GM21619 (cell line): Measurements from ENCODE around the gene TMEM229B.

Source experiments
- ATAC-seq: cut with Tn5 transposase; IDR thresholded peaks from one replicate; pipeline ENCODE4 v1.9.1; 2021; ENCODE audit not compliant: unreplicated experiment

Gene TMEM229B

DNA sequence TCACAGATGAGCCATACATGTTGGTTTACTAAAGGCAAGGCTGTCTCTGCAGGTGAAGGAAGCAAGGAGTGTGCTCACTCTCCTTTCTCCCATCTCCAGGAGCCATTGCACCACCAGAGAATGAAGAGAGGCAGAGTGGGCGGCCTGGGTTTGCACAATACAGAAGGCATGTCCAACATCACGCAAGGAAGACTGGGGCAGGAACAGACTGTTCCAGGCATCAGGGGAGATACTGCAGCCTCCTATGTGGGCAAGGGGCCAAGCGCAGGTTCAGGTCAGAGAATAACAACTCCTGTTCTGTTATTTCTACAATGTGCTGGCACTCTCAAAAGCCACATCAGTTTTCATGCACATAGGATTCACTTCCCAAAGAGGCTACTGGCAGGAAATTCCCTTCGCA, 1.7 kb upstream of the TMEM229B start:
- no peak for ATAC-seq

DNA sequence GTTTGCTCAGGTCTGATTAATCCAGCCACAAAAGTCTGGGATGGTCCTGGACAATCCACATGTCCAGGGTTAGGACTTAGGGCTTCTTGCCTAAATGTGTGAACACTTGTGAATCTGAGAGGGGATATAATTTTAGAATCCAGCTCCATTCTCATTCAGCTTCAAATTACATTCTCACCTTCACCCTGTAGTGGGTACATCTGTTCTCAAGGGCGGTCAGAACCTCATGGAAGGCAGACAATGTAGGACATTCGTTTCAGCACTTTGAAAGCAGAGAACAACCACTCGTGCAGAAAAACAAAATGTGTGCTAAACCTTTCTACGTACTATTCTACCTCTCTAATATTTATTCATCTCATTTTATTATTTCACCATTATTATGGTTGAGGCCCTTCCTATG, 1.2 kb downstream of the TMEM229B start:
- no peak for ATAC-seq

DNA sequence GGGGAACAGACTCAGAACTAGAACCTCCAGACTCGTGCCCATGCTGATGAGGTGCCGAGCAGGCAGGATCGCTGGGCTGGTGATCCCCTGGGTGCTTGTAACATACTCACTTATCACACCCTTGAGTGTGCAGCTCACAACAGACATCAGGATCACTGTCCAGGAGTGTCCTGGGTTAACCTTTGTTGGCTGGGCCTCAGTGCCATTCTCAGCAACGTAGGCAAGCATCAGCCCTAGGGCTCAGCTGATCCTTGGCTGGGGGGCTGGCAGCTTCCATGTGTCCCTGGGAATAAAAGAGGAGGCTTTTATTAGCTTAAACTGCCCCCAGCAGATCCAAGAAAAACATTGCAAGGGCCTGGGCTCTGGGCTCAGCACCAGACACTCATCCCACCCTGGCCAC, 1.6 kb downstream of the TMEM229B start:
- ATAC-seq = no peak

DNA sequence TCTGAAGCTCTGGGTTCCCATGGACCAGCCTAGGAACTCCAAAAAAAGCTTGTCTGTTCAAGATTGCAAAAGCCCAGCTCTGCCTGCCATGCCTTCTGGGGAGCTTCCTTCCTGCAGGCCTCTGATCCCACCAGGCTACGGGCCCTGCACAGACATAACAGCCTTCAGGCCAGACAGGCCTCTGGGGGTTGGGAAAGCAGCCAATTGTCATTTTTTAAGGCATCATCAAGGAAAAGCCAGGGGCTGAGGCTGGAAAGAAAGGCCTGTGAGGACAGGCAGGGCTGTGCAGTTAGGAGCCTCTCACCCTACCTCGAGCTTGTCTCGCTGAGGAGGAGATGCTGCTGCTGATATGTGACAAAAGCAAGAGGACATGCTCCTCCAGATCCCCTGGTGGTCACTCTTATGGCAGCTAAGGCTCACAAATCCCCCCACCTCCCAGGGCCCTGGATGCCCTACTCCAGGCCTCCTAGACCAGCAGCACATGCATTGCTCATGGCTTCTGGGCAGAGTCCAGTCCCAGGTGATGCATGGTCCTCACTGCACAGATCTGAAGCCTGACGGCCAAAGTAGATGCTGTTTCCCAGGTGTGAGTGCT, 2.9 kb downstream of the TMEM229B start:
- no peak for ATAC-seq

DNA sequence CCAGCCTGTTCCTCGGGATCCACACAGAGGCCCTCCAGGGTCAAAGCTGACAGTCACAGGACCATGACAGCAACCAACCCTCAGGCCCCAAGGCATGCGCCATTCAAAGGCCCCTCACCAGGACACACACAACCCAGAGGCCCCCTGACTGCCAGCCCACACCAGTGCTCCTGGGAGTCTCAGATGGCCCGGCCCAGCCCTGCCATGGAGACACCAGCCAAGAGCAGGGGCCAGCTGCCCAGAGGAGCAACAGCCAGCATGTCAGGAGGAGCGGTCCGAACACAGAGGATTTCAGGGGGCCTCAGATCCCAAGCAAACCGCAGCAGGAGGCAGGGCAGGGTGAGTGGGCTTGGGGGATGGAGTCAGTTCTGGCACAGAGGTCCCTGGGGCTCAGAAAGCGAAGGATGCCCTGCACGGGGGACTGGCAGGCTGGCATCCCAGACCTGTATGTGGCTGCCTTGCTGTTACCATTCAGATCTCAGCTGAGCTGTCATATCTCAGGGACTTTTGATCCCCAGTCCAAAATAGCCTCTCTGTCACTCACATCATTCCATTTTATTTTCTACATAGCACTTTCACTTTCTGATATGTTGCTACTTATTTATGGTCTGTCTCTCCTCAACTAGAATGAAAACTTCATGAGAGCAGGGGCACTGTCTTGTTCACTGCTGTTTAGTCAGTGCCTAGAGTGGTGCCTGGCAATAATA, 4.8 kb downstream of the TMEM229B start:
- ATAC-seq = no peak

DNA sequence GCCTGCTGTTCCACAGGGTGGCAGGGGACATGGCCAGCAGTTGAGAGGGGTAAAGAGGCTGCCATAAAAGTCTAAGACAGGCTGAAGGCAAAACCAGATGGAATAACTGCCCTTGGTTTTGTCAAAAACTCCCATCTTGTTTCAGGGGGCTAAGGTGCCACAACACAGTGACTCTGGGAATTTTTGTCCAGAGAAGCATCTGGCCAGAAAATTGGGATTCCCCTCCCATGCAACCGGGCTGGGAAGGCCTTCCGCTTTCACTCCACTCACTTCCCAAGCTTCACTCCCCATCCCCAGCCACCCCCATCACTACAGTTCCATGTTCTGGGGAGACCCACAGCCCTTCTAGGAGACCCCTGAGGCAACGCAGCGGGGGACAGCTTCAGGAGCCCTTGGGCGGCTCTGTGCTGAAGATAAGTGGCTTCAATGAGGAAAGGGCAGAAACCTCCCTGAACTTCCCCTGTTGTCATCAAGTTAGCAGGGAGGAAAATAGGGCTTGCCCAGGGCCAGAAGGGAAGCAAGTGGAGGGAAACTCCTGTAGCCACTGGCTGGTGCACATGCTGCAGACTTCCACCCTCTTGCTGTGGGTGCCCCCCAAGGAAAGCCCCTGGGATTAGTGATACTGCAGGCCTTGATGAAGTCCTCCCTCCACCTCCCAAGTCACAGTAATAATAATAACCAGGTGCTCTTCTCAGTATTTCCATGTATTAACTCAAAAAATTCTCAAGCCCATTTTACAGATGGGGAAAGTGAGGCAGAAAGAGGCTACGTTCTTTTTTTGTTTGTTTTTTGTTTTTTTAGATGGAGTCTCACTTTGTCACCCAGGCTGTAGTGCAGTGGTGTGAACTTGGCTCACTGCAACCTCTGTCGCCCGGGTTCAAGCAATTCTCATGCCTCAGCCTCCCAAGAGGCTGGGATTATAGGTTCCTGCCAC, 6.0 kb downstream of the TMEM229B start:
- ATAC-seq = no peak

DNA sequence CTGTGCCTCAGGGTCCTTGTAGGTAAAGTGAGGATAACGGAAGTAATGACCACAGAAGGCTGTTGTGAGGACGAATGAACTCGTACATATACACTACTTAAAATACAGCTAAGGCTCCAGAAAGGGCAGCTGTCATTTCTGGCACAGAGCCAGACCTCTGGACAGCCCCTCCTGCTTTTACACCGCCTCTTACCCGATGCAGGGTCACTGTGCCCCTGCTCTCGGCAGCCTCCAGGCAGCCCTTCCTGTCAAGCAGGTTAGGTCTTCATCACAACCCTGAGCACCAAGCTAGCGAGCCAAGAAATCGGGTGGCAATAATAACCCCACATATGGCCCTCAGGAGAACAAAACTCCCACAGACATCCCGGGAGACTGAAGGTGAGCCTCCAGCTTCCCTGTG, 8.5 kb downstream of the TMEM229B start:
- ATAC-seq = no peak

DNA sequence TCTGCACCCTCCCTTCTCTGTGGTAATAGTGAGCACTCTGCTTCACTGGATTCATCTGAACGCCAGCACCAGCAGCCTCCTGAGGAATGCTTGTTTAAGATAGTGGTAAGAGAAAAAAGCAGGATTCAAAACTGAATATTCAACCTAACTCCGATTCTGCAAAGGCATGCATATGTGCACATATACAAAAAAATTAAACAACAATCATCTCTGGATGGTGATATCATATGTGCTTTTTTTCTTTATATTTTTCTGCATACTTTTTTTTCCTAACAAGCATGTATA, 9.8 kb downstream of the TMEM229B start:
- no peak for ATAC-seq

DNA sequence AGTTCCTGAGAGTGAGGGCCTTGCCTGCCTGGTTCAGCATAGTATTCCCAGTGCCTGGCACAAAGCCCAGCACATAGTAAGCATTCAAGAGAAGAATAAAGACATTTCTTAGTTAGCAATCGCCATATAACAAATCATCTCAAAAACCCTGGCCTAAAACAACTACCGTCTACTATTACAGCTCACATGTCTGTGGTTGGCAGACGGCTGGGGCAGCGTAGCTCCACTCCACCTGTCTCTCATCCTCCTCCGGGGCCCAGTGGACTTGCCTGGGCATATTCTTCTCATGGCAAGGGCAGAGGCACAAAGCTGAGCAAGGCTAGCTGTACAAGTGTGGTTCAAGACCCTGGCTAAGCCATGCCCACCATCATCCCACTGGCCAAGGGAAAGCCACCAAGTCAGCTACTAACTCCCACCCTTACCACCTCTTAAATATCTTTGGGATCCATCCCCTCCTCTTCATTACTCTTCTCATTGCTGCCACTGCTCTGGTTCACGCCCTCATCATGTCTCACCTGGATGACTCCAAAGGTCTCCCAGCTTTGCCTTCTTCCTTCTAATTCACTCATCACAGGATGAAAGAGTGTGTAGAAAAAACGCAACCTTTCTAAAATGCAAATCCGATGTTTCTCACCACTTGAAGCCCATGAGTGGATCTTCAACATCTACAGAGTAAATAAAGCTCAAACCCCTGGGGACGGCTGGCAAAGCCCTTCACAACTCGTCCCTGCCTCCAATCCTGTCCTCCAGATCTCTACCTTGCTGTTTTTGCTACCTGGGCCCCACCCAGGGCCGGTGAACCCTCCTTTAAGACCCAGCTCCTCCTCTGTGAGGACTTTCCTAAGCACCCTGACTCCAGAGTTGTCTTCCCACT, 10.4 kb downstream of the TMEM229B start:
- no peak for ATAC-seq

DNA sequence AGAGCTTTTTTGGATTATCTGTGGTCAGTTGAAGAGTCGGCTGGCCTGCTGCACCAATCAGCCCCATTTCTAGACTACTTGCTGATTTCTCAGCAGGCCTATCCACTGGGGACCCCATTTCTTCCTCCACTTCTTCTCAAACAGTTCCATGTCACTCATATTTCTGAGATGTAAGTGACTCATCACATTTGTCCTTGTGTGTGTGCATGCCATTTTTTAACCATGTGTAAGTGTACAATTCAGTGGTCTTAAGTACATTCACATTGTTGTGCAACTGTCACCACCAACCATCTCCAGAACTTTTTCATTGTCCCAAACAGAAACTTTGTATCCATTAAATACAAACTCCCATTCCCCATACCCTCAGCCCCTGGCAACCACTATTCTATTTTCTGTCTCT, 14.2 kb downstream of the TMEM229B start:
- ATAC-seq = no peak

DNA sequence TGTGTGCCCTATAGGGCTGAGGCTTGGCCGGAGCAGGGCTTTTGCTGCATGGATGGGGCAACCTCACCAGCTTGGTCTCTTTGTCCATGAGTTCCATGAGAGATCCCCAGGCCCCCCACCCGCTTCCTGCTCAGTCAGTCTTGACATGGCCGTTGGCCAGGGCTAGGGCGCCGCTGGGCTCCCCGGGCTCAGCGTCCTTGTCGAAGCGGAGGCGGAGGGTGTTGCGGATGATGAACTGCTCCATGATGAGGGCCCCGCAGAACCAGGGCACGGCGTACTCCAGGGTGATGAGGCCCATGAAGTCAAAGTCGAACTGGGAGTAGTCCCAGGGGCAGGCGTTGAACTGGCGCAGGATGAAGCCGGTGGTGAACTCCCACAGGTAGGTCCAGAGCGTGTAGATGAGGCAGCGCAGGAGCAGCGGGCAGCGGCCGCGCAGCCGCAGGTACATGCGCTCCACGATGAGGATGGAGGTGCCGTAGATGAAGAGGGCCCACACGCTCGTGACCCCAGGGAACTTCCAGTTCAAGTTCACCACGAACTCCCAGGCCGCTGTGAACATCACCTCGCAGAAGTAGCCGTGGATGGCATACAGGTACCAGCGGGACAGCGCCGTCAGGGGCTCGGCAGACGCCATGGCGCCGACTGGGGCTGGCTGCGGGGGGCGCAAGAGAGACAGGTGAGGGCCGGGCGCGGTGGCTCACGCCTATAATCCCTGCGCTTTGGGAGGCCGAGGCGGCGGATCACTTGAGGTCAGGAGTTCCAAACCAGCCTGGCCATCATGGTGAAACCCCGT, 15.0 kb downstream of the TMEM229B start:
- no peak for ATAC-seq

DNA sequence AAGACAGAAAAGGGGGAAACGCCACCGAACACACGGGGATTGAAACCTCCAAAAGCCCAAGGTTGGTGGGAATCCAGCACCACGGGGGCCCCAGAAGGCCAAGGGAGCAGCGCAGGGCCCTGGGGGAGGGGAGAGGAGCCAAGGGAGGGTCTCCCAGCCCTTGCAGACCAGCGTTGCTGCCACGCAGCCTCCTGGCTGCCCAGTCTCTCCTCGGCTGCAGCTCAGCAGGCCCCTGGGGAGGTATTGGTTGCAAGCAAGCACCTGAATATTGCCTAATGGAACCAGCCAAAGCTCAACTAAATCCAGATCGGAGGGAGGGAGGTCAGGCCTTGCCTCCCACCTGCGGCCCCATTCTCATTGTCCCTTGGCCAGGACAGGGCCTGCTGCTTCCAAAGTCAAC, 15.8 kb downstream of the TMEM229B start:
- no peak for ATAC-seq

DNA sequence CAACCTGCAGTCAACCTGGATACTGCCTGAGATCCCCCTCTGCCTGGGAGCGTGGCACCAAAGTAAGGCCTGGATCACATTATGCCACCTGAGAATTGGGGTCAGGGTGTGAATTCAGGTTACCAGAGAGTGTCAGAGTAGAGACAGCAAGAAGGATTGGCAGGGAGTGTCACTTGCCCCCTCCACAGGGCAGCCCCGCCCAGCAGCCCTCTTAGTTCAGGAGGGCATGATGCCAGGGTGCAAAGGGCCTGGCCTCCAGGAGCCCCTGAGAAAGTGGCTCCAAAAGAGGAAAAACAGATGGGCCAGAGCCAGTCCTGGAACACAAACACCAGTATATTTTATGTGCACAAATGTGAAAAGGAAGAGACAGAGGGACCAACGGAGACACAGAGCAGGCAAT, 18.6 kb downstream of the TMEM229B start:
- ATAC-seq = no peak

DNA sequence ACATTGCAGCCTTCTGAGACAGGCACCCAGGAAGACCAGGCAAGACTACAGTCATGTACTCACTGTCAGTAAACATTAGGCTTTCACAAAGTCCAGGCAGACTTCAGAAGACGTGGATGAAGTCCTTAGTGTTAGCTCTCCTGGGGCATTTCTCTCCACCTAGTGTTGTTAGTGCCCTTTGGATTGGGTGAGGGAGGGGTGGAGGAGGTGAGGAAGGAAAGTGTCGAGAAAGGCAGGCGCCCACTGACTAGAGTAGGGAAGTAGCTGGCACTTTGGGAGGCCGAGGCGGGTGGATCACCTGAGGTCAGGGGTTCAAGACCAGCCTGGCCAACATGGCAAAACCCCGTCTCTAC, 20.2 kb downstream of the TMEM229B start:
- no peak for ATAC-seq

DNA sequence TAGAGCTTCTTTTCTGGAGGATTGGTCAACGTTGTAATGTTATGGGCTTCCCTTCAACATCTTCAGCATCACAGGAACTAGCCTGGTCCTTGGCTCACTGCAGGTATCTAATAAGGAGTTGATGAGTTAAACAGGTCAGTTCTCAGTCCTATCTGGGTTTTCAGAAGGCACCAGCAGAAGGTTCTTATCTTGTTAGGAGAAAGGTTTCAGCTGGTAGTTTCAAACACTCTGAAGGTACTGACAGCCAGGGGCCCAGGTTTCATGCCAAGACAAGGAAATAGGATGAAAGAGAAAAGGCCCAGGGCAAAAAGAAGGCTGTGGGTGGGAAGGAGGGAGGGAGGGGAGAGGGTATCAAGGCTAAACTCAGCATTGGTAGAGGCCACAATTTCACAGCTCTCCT, 21.4 kb downstream of the TMEM229B start:
- no peak for ATAC-seq

DNA sequence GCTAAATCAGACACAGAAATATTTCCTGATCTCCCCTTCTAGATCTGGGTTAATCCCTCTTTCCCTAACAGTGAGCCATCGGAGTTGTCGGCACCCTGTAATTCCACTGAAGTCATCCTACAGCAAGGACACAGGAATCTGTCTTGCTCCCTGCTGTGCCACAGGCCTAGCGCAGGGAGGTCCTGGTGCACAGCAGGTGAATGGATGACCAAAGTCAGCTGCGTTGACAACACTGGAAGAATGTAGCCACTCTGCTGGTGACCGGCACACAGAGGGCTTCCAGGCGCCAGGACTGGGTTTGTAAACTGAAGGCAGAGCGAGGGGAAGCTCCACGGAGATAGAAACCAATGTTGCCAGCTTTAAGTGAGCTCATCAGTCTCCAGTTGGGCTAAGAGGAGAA, 23.6 kb downstream of the TMEM229B start:
- ATAC-seq = no peak

DNA sequence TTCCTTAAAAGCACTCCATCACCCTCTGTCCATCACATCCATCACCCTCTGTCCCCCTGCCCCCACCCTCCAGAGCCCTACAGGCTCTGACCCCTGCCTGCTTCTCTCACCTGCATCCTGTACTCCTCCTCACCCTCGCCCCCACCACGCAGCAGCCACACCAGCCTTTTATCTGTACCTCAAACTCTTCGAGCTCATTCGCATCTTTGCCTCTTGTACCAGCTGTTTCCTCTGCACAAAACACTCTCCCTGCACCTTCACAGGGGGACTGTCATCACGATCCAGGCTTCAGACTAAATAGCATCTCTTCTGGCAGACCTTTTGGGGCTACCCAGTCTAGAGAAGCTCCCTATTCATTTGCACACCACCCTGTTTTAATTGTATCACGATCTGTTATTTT, 24.1 kb downstream of the TMEM229B start:
- no peak for ATAC-seq

DNA sequence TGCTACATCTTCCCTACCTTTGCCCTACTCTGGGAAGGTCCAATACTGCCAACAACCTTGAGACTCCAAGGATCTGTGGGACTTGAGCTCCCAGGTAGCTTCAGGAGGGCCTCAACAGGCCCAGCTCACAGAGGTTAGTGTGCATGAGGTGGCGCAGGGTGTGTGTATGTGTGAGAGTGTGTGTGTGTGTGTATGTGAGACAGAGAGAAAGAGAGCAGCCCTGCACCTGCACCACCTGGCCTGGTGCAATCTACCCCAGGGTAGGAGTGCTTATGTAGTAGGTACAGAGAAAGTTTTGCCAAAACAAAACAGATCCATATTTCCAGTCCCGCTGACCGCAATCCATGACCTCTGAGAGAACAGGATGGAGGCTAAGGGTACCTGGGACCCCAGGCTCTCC, 24.6 kb downstream of the TMEM229B start:
- ATAC-seq = no peak

DNA sequence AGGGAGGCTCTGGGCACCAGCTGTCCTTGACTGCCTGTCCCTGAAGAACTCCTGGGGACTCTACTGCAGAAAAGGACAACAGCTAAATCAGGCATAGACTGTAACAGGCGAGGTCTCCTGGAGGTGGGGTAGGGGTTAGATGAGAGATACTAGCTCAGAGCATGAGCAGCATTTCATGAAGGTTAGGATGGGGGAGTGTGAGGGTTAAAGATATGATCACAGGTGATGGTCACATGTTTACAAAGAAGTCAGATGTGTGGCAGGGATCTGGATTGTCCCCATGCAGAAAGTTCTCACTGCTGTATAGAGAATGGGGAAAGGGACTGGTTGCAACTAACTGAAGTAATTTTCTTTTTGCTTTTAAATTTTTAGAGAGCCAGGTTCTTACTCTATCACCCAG, 26.5 kb downstream of the TMEM229B start:
- ATAC-seq = no peak

DNA sequence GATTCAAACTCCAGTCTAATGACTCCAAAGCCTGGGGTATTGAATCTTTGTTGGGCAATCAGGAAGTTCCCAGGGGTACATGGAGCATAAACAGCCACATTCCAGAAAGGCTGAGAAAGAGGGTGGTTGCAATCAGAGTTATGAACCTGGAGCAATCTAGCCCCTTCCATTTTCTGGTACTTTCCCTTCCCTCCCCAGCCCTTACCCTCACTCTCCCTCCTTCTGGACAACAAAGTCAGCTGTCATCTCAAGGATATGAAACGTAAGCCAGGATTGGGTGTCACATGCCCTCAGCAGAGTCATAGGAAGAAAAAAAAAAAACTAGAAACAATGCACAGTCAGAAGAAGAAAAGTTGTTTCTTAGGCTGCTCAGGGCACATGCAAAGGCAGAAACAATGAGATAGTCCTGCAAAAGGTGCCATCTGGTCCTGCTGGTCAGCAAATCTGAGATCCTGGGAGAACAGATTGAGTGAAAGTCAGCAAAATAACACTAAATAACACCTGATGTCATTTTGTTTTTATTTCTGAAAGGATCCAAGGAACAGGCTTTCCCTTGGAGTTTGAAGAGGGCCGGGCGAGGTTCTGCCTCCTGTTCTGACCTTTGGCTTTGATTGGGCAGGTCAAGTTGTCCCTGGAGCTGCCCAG, 27.1 kb downstream of the TMEM229B start:
- no peak for ATAC-seq
